Ramos (cell line): ENCODE measurements around the gene P2RX2.

Experiments used
- in situ Hi-C: fragments of 300-500 bp; cut with MboI; formaldehyde crosslinking; loops from one replicate; pipeline ENCODE4 v1.14.3; 2022; ENCODE audit warnings: low sequenced_read_pairs; ENCODE audit not compliant: unreplicated experiment

Gene P2RX2

GRCh38 chr12:132615579-132616038 lies 3.0 kb upstream of the P2RX2 start:
- in situ Hi-C loops = loop anchor here (10.0 kb wide), 1 partner anchor 201 kb away; no protein-coding TSS in a partner anchor

- in situ Hi-C loops = loop anchor here (10.0 kb wide), 1 partner anchor 202 kb away; no protein-coding TSS in a partner anchor
These were observed 1.4 kb upstream of the P2RX2 start for GRCh38 chr12:132617135-132617701.

- in situ Hi-C loops = loop anchor here (10.0 kb wide), 1 partner anchor 203 kb away; no protein-coding TSS in a partner anchor
These were observed 524 bp upstream of the P2RX2 start for GRCh38 chr12:132617822-132618682.

- in situ Hi-C loops = loop anchor here (10.0 kb wide), 1 partner anchor 204 kb away; no protein-coding TSS in a partner anchor
These were observed 452 bp downstream of the P2RX2 start for GRCh38 chr12:132619071-132619385.

- in situ Hi-C loops = loop anchor here (10.0 kb wide), 1 partner anchor 205 kb away; no protein-coding TSS in a partner anchor
These were observed 973 bp downstream of the P2RX2 start for GRCh38 chr12:132619386-132620112.

GRCh38 chr12:132620113-132620898 lies 1.7 kb downstream of the P2RX2 start:
- in situ Hi-C loops = no loop called here

- in situ Hi-C loops = no loop called here
These were observed 2.5 kb downstream of the P2RX2 start for GRCh38 chr12:132620899-132621656.

GRCh38 chr12:132621657-132622435 lies 3.3 kb downstream of the P2RX2 start:
- in situ Hi-C loops = no loop called here

GRCh38 chr12:132622437-132623071 lies 4.0 kb downstream of the P2RX2 start:
- in situ Hi-C loops = no loop called here

- in situ Hi-C loops = no loop called here
These were observed 4.7 kb downstream of the P2RX2 start for GRCh38 chr12:132623072-132623869.

- in situ Hi-C loops = no loop called here
These were observed 5.7 kb downstream of the P2RX2 start for GRCh38 chr12:132624186-132624855.

- in situ Hi-C loops = no loop called here
These were observed 6.5 kb downstream of the P2RX2 start for GRCh38 chr12:132624910-132625630.

- in situ Hi-C loops = no loop called here
These were observed 7.3 kb downstream of the P2RX2 start for GRCh38 chr12:132625731-132626430.

GRCh38 chr12:132629330-132629729 lies 10.8 kb downstream of the P2RX2 start:
- in situ Hi-C loops = no loop called here

- in situ Hi-C loops = no loop called here
These were observed 12.1 kb downstream of the P2RX2 start for GRCh38 chr12:132630672-132631071.

- in situ Hi-C loops = no loop called here
These were observed 13.1 kb downstream of the P2RX2 start for GRCh38 chr12:132631666-132632065.
